ENCODE measurements around the gene TBC1D8.

TBC1D8 gene

DNA sequence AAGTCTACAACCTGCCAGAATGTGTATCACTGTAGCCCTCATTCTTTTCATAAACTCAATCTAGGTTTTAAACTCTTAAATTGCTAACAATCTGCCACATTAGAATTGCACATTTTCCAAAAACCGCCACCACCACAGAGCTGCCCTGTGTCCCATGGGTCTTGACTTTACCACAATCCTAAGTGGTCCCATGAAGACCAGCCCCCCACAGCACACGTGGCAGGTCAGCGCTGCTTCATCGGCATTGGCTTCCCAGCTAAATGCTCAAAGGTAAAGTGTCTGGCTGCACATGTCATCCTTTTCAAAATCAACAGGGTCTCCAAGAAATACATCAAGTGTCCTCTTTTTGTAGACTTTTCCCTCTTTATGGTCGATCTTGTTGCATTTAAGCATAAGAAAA lies 2.4 kb downstream of the TBC1D8 start:
- Histone ChIP-seq H3K9ac (ENCODE audit: low read depth, low read length) (no peak overlapping the region), H3K36me3 (ENCODE audit: control insufficient read depth, insufficient read depth, low read length) (no peaks in the 10 kb centered on the region), H3K27me3 (ENCODE audit: control insufficient read depth, insufficient read depth, low read length) (peaks cover 13% of the 10 kb centered on the region), H3K27ac (ENCODE audit: low read depth, low read length) (no peak overlapping the region), H3K9me3 (ENCODE audit: control insufficient read depth, insufficient read depth, low read length) (no peaks in the 10 kb centered on the region), H3K4me1 (ENCODE audit: control insufficient read depth, insufficient read depth, low read length) (peaks cover 70% of the 10 kb centered on the region), H3K4me3 (ENCODE audit: low read depth, low read length) (no peak overlapping the region)

DNA sequence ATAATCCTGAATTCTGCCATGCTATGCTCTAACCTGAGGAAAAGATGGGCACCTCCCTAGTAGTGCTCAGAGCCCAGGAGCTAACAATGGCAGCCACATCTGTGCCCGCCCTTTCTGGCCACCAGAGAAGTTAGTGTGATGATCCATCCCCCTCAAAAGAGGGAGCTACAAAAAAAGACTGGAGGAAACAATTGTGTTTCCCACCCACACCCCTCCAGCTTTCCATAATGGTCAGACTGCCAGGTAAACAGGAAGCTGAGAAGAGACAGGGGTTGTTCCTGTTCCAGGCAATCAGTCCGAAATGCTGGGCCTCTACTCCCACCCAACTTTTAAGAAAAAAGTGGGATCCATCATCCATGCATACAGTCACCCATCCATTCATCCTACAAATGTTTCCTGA lies 3.2 kb downstream of the TBC1D8 start:
- no peak overlapping the region for H3K4me3 ChIP-seq (ENCODE audit: low read depth, low read length)
- peaks cover 66% of the 10 kb centered on the region for H3K4me1 ChIP-seq (ENCODE audit: control insufficient read depth, insufficient read depth, low read length)
- no peaks in the 10 kb centered on the region for H3K9me3 ChIP-seq (ENCODE audit: control insufficient read depth, insufficient read depth, low read length)
- H3K9ac ChIP-seq (ENCODE audit: low read depth, low read length), result no peak overlapping the region
- no peaks in the 10 kb centered on the region for H3K36me3 ChIP-seq (ENCODE audit: control insufficient read depth, insufficient read depth, low read length)
- no peak overlapping the region for H3K27ac ChIP-seq (ENCODE audit: low read depth, low read length)
- H3K27me3 ChIP-seq (ENCODE audit: control insufficient read depth, insufficient read depth, low read length), result peaks cover 13% of the 10 kb centered on the region

DNA sequence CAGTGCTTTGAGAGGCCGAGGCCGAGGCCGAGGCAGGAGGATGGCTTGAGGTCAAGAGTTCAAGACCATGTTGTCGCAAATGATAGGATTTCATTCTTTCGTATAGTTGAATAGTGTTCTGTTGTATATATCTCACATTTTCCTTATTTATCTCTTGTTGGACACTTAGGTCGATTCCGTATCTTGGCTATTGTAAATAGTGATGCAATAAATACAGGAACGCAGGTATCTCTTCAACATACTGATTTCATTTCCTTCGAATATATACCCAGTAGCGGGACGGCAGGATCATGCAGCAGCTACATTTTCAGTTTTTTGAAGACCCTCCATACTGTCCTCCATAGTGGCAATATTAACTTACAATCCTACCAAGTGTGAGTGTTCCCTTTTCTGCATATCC lies 4.1 kb downstream of the TBC1D8 start:
- no peak overlapping the region for H3K9ac ChIP-seq (ENCODE audit: low read depth, low read length)
- H3K4me3 ChIP-seq (ENCODE audit: low read depth, low read length), result no peak overlapping the region
- H3K27ac ChIP-seq (ENCODE audit: low read depth, low read length), result no peak overlapping the region
- no peaks in the 10 kb centered on the region for H3K9me3 ChIP-seq (ENCODE audit: control insufficient read depth, insufficient read depth, low read length)
- H3K27me3 ChIP-seq (ENCODE audit: control insufficient read depth, insufficient read depth, low read length), result peaks cover 13% of the 10 kb centered on the region
- H3K36me3 ChIP-seq (ENCODE audit: control insufficient read depth, insufficient read depth, low read length), result no peaks in the 10 kb centered on the region
- H3K4me1 ChIP-seq (ENCODE audit: control insufficient read depth, insufficient read depth, low read length), result peaks cover 62% of the 10 kb centered on the region

DNA sequence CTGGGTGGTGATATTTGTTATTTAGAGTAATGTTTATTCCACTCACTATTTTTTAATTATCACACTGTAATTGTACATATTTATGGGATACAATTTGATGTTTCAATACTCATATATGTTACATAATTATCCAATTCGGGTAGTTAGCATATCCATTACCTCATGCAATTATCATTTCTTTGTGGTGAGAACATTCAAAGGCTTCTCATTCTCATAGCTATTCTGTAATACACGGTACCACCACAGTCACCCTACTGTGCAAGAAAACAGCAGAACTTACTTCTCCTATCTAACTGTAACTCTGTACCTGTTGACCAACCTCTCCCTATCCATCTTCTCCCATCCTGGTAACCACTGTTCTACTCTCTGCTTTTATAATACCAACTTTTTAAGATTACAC lies 4.6 kb downstream of the TBC1D8 start:
- no peaks in the 10 kb centered on the region for H3K36me3 ChIP-seq (ENCODE audit: control insufficient read depth, insufficient read depth, low read length)
- H3K4me3 ChIP-seq (ENCODE audit: low read depth, low read length), result no peak overlapping the region
- peaks cover 62% of the 10 kb centered on the region for H3K4me1 ChIP-seq (ENCODE audit: control insufficient read depth, insufficient read depth, low read length)
- H3K27me3 ChIP-seq (ENCODE audit: control insufficient read depth, insufficient read depth, low read length), result peaks cover 13% of the 10 kb centered on the region
- H3K9me3 ChIP-seq (ENCODE audit: control insufficient read depth, insufficient read depth, low read length), result no peaks in the 10 kb centered on the region
- no peak overlapping the region for H3K27ac ChIP-seq (ENCODE audit: low read depth, low read length)
- H3K9ac ChIP-seq (ENCODE audit: low read depth, low read length), result no peak overlapping the region

- Histone ChIP-seq H3K27me3 (ENCODE audit: control insufficient read depth, insufficient read depth, low read length) (peaks cover 12% of the 10 kb centered on the region), H3K9me3 (ENCODE audit: control insufficient read depth, insufficient read depth, low read length) (no peaks in the 10 kb centered on the region), H3K4me1 (ENCODE audit: control insufficient read depth, insufficient read depth, low read length) (peaks cover 62% of the 10 kb centered on the region), H3K4me3 (ENCODE audit: low read depth, low read length) (no peak overlapping the region; the same call in 1 of the 2 replicates), H3K36me3 (ENCODE audit: control insufficient read depth, insufficient read depth, low read length) (no peaks in the 10 kb centered on the region), H3K9ac (ENCODE audit: low read depth, low read length) (no peak overlapping the region), H3K27ac (ENCODE audit: low read depth, low read length) (no peak overlapping the region)
These were observed 5.8 kb downstream of the TBC1D8 start for GRCh38 chr2:101145406-101145805.

- Histone ChIP-seq H3K4me1 (ENCODE audit: control insufficient read depth, insufficient read depth, low read length) (peaks cover 30% of the 10 kb centered on the region), H3K9me3 (ENCODE audit: control insufficient read depth, insufficient read depth, low read length) (no peaks in the 10 kb centered on the region), H3K9ac (ENCODE audit: low read depth, low read length) (no peak overlapping the region), H3K27ac (ENCODE audit: low read depth, low read length) (no peak overlapping the region), H3K36me3 (ENCODE audit: control insufficient read depth, insufficient read depth, low read length) (no peaks in the 10 kb centered on the region), H3K4me3 (ENCODE audit: low read depth, low read length) (no peak overlapping the region), H3K27me3 (ENCODE audit: control insufficient read depth, insufficient read depth, low read length) (no peaks in the 10 kb centered on the region)
These were observed 9.0 kb downstream of the TBC1D8 start for GRCh38 chr2:101142163-101142562.

- Histone ChIP-seq H3K9me3 (ENCODE audit: control insufficient read depth, insufficient read depth, low read length) (no peaks in the 10 kb centered on the region), H3K9ac (ENCODE audit: low read depth, low read length) (no peak overlapping the region), H3K36me3 (ENCODE audit: control insufficient read depth, insufficient read depth, low read length) (no peaks in the 10 kb centered on the region), H3K27me3 (ENCODE audit: control insufficient read depth, insufficient read depth, low read length) (no peaks in the 10 kb centered on the region), H3K27ac (ENCODE audit: low read depth, low read length) (no peak overlapping the region), H3K4me3 (ENCODE audit: low read depth, low read length) (no peak overlapping the region), H3K4me1 (ENCODE audit: control insufficient read depth, insufficient read depth, low read length) (peaks cover 19% of the 10 kb centered on the region)
These were observed 10.1 kb downstream of the TBC1D8 start for GRCh38 chr2:101140978-101141655.

- Histone ChIP-seq H3K36me3 (ENCODE audit: control insufficient read depth, insufficient read depth, low read length) (no peaks in the 10 kb centered on the region), H3K9me3 (ENCODE audit: control insufficient read depth, insufficient read depth, low read length) (no peaks in the 10 kb centered on the region)
These were observed 10.9 kb downstream of the TBC1D8 start for GRCh38 chr2:101140237-101140636.

DNA sequence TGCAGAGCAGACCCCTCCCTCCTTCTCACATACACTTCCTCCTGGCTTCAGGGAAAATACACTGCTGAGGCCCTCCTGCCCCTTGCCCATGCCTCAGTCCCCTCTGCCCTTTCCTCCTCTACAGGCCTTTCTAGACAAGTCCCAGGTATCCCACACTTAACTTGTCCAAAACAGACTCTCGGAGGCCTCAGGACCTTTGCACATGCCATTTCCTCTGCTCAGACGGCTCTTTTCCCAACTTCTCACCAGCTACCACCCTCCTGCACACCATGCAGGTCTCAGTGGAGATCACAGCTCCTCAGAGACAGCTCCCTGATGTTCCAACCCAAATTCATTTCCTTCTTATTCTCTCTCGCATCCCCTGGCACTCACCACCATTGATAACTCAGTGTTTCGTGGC lies 11.7 kb downstream of the TBC1D8 start:
- no peak overlapping the region for H3K4me3 ChIP-seq (ENCODE audit: low read depth, low read length)
- H3K9ac ChIP-seq (ENCODE audit: low read depth, low read length), result no peak overlapping the region
- no peaks in the 10 kb centered on the region for H3K9me3 ChIP-seq (ENCODE audit: control insufficient read depth, insufficient read depth, low read length)
- no peak overlapping the region for H3K27ac ChIP-seq (ENCODE audit: low read depth, low read length)
- H3K4me1 ChIP-seq (ENCODE audit: control insufficient read depth, insufficient read depth, low read length), result peaks cover 12% of the 10 kb centered on the region
- H3K36me3 ChIP-seq (ENCODE audit: control insufficient read depth, insufficient read depth, low read length), result no peaks in the 10 kb centered on the region
- no peaks in the 10 kb centered on the region for H3K27me3 ChIP-seq (ENCODE audit: control insufficient read depth, insufficient read depth, low read length)

More at GRCh38 chr2:101140237-101140636, 10.9 kb downstream of the TBC1D8 start:
- no peak overlapping the region for H3K4me3 ChIP-seq (ENCODE audit: low read depth, low read length)
- no peaks in the 10 kb centered on the region for H3K27me3 ChIP-seq (ENCODE audit: control insufficient read depth, insufficient read depth, low read length)
- no peak overlapping the region for H3K27ac ChIP-seq (ENCODE audit: low read depth, low read length)
- H3K9ac ChIP-seq (ENCODE audit: low read depth, low read length), result no peak overlapping the region
- peaks cover 16% of the 10 kb centered on the region for H3K4me1 ChIP-seq (ENCODE audit: control insufficient read depth, insufficient read depth, low read length)

DNA sequence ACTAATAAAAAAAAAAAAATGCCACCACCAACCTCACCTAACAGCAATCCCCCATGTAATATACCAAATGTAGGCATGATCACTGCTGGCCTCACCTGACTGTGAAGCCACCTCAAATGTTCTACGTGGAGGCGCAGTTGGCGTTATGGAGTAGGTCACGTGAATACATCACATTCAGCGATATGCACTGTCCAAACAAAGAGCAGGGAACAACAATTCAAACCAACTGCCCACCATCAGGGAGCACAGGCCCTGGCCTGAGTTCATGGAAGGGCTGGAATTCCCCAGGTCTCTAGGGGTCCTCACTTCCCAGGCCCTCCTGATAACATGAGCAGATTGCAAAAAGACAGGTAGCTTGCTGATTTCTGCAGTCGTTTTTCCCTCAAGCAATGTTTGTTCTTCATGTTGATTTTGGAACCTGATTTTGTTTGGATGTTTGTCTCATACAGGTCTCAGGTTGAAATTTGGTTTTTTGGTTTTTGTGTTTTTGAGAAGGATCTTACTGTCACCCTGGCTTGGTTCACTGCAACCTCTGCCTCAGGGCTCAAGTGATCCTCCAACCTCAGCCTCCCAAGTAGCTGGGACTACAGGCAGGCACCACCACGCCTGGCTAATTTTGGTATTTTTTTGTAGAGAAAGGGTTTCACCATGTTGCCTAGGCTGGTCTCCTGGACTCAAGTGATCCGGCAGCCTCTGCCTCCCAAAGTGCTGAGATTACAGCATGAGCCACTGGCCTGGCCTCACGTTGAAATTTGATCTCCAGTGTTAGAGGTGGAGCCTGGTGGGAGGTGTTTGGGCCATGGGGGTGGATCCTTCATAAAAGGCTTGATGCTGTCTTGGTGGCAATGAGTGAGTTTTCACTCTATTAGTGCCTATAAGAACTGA lies 15.5 kb downstream of the TBC1D8 start:
- Histone ChIP-seq H3K9me3 (ENCODE audit: control insufficient read depth, insufficient read depth, low read length) (no peaks in the 10 kb centered on the region), H3K27ac (ENCODE audit: low read depth, low read length) (no peak overlapping the region), H3K4me3 (ENCODE audit: low read depth, low read length) (no peak overlapping the region), H3K4me1 (ENCODE audit: control insufficient read depth, insufficient read depth, low read length) (peaks cover 6% of the 10 kb centered on the region), H3K9ac (ENCODE audit: low read depth, low read length) (no peak overlapping the region), H3K27me3 (ENCODE audit: control insufficient read depth, insufficient read depth, low read length) (no peaks in the 10 kb centered on the region), H3K36me3 (ENCODE audit: control insufficient read depth, insufficient read depth, low read length) (no peaks in the 10 kb centered on the region)

DNA sequence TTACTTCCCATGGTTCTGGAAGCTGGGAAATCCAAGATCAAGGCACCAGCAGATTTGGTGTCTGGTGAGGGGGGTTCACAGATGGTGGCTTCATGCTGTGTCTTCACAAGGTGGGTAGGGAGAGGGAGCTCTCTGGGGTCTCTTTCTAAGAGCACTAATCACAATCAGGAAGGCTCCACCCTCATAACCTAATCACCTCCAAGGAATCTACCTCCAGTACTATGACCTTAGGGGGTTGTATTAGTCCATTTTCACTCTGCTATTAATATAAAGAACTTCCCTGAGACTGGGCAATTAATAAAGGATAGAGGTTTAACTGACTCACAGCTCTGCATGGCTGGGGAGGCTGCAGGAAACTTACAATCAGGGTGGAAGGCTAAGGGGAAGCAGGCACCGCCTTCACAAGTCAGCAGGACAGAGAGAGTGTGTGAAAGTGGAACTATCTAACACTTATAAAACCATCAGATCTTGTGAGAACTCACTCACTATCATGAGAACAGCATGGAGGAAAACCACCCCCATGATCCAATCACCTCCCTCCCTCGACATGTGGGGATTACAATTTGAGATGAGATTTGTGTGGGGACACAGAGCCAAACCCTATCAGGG lies 17.6 kb downstream of the TBC1D8 start:
- Histone ChIP-seq H3K27ac (ENCODE audit: low read depth, low read length) (no peak overlapping the region), H3K4me1 (ENCODE audit: control insufficient read depth, insufficient read depth, low read length) (peaks cover 6% of the 10 kb centered on the region), H3K4me3 (ENCODE audit: low read depth, low read length) (no peak overlapping the region), H3K9ac (ENCODE audit: low read depth, low read length) (no peak overlapping the region), H3K36me3 (ENCODE audit: control insufficient read depth, insufficient read depth, low read length) (no peaks in the 10 kb centered on the region), H3K27me3 (ENCODE audit: control insufficient read depth, insufficient read depth, low read length) (no peaks in the 10 kb centered on the region), H3K9me3 (ENCODE audit: control insufficient read depth, insufficient read depth, low read length) (no peaks in the 10 kb centered on the region)

Data from HUES48 (cell line).